WERI-Rb-1 (cell line): Measurements from ENCODE around the gene RBMS3.

Experiments used
- DNase-seq: peaks from one replicate; pipeline ENCODE4 v3.0.0-alpha.2; 2020
- H3K27ac ChIP-seq: fragments of 250-450 bp; sonication (Bioruptor Pico); 2 replicates; pipeline ENCODE4 v1.5.1; 2020; ENCODE audit warnings: mild to moderate bottlenecking, moderate library complexity
- H3K27me3 ChIP-seq: fragments of 250-450 bp; sonication (Bioruptor Pico); 2 replicates; pipeline ENCODE4 v1.5.1; 2021; ENCODE audit warnings: mild to moderate bottlenecking, low read depth, moderate library complexity; ENCODE audit not compliant: insufficient read depth, severe bottlenecking
- H3K36me3 ChIP-seq: fragments of 250-450 bp; sonication (Bioruptor Pico); 2 replicates; pipeline ENCODE4 v1.5.1; 2020; ENCODE audit warnings: mild to moderate bottlenecking, moderate library complexity
- H3K4me3 ChIP-seq: 2 replicates; pipeline ENCODE4 v1.5.1; 2011; ENCODE audit warnings: low read depth, mild to moderate bottlenecking, control low read depth, low read length
- H3K9me3 ChIP-seq: fragments of 250-450 bp; sonication (Bioruptor Pico); 2 replicates; pipeline ENCODE4 v1.5.1; 2021; ENCODE audit warnings: mild to moderate bottlenecking, moderate library complexity; ENCODE audit not compliant: severe bottlenecking
- TF ChIP-seq, protein P1 (sequence below): IDR thresholded peaks from 2 replicates; pipeline ENCODE4 v1.5.1; 2011; ENCODE audit warnings: low read depth, mild to moderate bottlenecking, control low read depth, inconsistent platforms, low read length

RBMS3 gene

GRCh38 chr3:29618395-29619282, 337.8 kb downstream of the RBMS3 start:
- H3K4me3 ChIP-seq, result no peak overlapping the region
- no peak overlapping the region for H3K27ac ChIP-seq
- TF ChIP-seq, protein P1, sequence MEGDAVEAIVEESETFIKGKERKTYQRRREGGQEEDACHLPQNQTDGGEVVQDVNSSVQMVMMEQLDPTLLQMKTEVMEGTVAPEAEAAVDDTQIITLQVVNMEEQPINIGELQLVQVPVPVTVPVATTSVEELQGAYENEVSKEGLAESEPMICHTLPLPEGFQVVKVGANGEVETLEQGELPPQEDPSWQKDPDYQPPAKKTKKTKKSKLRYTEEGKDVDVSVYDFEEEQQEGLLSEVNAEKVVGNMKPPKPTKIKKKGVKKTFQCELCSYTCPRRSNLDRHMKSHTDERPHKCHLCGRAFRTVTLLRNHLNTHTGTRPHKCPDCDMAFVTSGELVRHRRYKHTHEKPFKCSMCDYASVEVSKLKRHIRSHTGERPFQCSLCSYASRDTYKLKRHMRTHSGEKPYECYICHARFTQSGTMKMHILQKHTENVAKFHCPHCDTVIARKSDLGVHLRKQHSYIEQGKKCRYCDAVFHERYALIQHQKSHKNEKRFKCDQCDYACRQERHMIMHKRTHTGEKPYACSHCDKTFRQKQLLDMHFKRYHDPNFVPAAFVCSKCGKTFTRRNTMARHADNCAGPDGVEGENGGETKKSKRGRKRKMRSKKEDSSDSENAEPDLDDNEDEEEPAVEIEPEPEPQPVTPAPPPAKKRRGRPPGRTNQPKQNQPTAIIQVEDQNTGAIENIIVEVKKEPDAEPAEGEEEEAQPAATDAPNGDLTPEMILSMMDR, result no peak
- H3K27me3 ChIP-seq, result no peaks in the 10 kb centered on the region
- H3K9me3 ChIP-seq, result no peaks in the 10 kb centered on the region
- no peak for DNase-seq
- no peaks in the 10 kb centered on the region for H3K36me3 ChIP-seq

DNA sequence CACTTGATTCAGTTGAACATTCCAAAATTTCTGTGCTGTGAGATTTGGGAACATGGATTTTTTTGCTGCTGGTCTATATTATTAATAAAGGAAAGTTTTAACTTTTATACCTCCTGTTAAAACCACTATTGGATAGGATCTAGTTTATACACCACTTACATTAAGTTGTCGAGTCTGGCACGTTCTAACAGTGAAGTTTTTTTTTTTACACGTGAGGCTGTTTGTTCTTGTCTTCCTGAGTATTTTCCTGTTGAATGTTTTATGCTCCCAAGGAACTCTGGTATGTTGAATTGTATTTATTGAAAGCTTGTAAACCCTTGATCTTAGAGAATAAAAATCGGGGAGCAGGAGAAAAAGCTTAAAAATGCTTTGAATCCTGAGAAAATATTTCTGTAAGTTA, 338.8 kb downstream of the RBMS3 start:
- H3K27ac ChIP-seq, result no peak overlapping the region
- H3K36me3 ChIP-seq, result no peaks in the 10 kb centered on the region
- TF ChIP-seq, protein P1, result no peak
- DNase-seq, result no peak
- H3K27me3 ChIP-seq, result no peaks in the 10 kb centered on the region
- H3K9me3 ChIP-seq, result no peaks in the 10 kb centered on the region
- H3K4me3 ChIP-seq, result no peak overlapping the region

DNA sequence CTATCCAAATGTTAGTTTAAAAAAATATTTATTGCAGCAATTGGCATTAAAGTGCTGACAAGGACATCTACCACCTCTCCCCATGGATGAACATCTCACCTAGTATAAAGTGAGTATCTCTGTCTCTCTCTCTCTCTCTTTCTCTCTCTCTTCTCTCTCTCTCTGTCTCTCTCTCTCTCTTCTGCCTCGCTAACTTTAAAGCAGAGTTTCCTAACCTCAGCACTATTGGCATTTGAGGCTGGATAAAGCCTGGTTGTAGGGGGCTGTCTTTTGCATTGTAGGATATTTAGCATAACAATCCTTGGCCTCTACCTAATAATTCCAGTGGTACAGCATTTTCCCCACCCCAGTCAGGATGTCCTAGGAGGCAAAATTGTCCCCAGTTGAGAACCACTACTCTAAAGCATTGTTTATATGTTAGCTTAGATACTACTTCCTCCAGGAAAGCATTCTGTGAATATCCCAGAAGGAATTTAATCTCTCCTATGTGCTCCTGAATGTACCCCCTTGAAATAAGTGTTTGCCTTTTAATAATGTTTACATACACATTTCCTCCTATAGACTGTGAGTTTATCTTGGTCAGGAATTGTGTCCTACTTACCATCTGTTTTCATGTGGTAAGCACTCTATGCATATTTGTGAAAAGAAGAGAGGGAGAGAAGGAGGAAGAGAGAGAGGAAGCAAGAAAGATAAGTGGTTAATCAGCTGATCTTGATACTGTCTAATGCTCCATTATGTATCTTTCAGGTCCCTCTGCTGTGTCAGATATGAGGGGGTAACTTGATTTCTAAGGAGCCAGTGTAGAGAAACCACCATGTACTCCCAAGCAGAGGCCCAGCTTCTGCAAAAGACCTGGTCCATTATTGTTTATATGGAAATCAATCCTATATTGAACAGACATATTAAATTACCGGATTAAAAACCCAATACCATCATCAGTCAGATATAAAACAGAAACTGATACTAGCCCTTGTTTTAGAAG, 346.6 kb downstream of the RBMS3 start:
- no peaks in the 10 kb centered on the region for H3K9me3 ChIP-seq
- DNase-seq, result no peak
- H3K27ac ChIP-seq, result no peak overlapping the region
- TF ChIP-seq, protein P1, result no peak
- no peak overlapping the region for H3K4me3 ChIP-seq
- H3K36me3 ChIP-seq, result no peaks in the 10 kb centered on the region
- H3K27me3 ChIP-seq, result no peaks in the 10 kb centered on the region

DNA sequence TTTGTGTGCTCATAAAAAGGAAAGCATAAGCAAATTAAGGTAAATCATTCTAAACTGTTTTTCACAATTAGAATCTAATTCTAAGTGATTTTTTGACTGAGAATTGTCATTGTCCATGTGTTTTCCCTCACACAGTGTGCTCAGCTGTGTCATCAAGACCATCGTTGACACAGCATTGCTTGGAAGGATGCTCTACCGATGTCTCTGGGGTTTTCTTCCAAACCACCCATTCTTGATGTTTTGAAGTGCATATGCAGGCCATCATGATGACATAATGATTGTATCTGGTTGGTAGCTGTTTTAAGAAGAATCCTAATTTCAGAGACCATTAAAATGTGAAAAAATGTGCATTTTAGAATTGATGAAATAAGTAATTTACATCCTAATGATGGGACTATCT, 347.9 kb downstream of the RBMS3 start:
- Histone ChIP-seq H3K27me3 (no peaks in the 10 kb centered on the region), H3K27ac (no peak overlapping the region), H3K4me3 (no peak overlapping the region), H3K9me3 (no peaks in the 10 kb centered on the region), H3K36me3 (no peaks in the 10 kb centered on the region)
- DNase-seq, result no peak
- TF ChIP-seq, protein P1, result no peak

GRCh38 chr3:29635888-29636287, 355.0 kb downstream of the RBMS3 start:
- Histone ChIP-seq H3K9me3 (no peaks in the 10 kb centered on the region), H3K36me3 (no peaks in the 10 kb centered on the region), H3K27ac (no peak overlapping the region), H3K27me3 (no peaks in the 10 kb centered on the region), H3K4me3 (no peak overlapping the region)
- no peak for DNase-seq
- TF ChIP-seq, protein P1, result no peak
